ENCODE results near the gene ATP2B3. TPM values are rescaled to one million over a fixed set of nuclear protein-coding genes. Genes with fewer than 3 reads are reported as not detected.

The ATP2B3 gene
- total and polyA plus RNA-seq, 2 of the 4 experiments (the other 2 are of a cell fraction): under 0.01 to 0.03 TPM

- H2BK5ac ChIP-seq (ENCODE audit: low read depth, low read length, poor library complexity, severe bottlenecking): no peak overlapping the region
- no peak overlapping the region; the same call in 1 of the 2 replicates for H3K14ac ChIP-seq (replicated peaks; ENCODE audit: low read depth, low read length)
- TF ChIP-seq MAZ (IDR thresholded peaks at IDR 0.05; ENCODE audit: borderline replicate concordance, low read depth, low read length): no peak
- no peak for TF ChIP-seq POLR2A (IDR thresholded peaks at IDR 0.05; ENCODE audit: low read depth, low read length)
- TF ChIP-seq RAD21 (IDR thresholded peaks at IDR 0.05; ENCODE audit: low read length): no peak
- no peak for TF ChIP-seq CEBPB (IDR thresholded peaks at IDR 0.05; ENCODE audit: low read depth, low read length)
- TF ChIP-seq RCOR1 (IDR thresholded peaks at IDR 0.05; ENCODE audit: insufficient replicate concordance, low read length): no peak
- no peak for TF ChIP-seq MXI1 (IDR thresholded peaks at IDR 0.05; ENCODE audit: borderline replicate concordance, low read depth, low read length)
- no peak for TF ChIP-seq FOS (IDR thresholded peaks at IDR 0.05; ENCODE audit: low read depth, low read length)
- TF ChIP-seq RFX5 (IDR thresholded peaks at IDR 0.05; ENCODE audit: low read depth, low read length): no peak
- TF ChIP-seq BHLHE40 (IDR thresholded peaks at IDR 0.05; ENCODE audit: low read depth, low read length): no peak
- no peak for TF ChIP-seq SMC3 (IDR thresholded peaks at IDR 0.05; ENCODE audit: low read depth, low read length)
- TF ChIP-seq USF2 (IDR thresholded peaks at IDR 0.05; ENCODE audit: low read depth, low read length): no peak
- DNase-seq (no peak), ATAC-seq (ENCODE audit: low read depth) (no peak)
- H4K20me1 ChIP-seq (ENCODE audit: insufficient read depth, low read length): no peaks in the 10 kb centered on the region
- no peak overlapping the region for H3K56ac ChIP-seq (ENCODE audit: extremely low read depth, insufficient read depth, low read length)
- H3K23ac ChIP-seq (ENCODE audit: low read depth, low read length): no peak overlapping the region
- no peak overlapping the region for H3K9ac ChIP-seq (ENCODE audit: low read depth, low read length)
- peak overlapping the region; percentile 91 to 93; a peak in 2 of 4 replicates for H4K8ac ChIP-seq (ENCODE audit: low read depth in 2 of 2, low read length in 2 of 2)
- H4K5ac ChIP-seq (ENCODE audit: low read depth, low read length): peak overlapping the region; percentile 82; the same call in 1 of the 2 replicates
- 64% methylated on average over 7 of the region's 9 CpGs; no CpG with 5 or more reads in 1 of the 2 experiments for WGBS, 2 experiments (ENCODE audit: extremely low coverage in 2 of 2, insufficient read length in 1 of 2)
- H4K91ac ChIP-seq (ENCODE audit: insufficient read depth, low read depth, low read length): peak overlapping the region; percentile 98; the same call in 1 of the 2 replicates
- H2AFZ ChIP-seq (replicated peaks; ENCODE audit: low read length, poor library complexity): peak overlapping the region; percentile 67
- H3K9me3 ChIP-seq (ENCODE audit: control insufficient read depth, insufficient read depth, low read length): no peaks in the 10 kb centered on the region
- H3K4me2 ChIP-seq (ENCODE audit: low read depth, low read length): no peak overlapping the region
- H2BK120ac ChIP-seq (ENCODE audit: low read depth, low read length): peak overlapping the region; percentile 99
- BruUV-seq (replicated peaks): no TSS peak
- ChIA-PET CTCF (no interaction called here), POLR2A (ENCODE audit: unreplicated experiment) (no interaction called here)
- in situ Hi-C loops (cut with MboI; ENCODE audit: low sequenced_read_pairs): no loop called here
- intact Hi-C loops (cut with micrococcal nuclease): no loop called here
- H3K79me1 ChIP-seq (ENCODE audit: low read depth in 1 of 2, low read length in 2 of 2): peaks cover 0 to 5% of the 10 kb centered on the region in 2 experiments; a peak in 1 of 4 replicates
- dilution Hi-C loops (cut with HindIII; ENCODE audit: low sequenced_read_pairs, unreplicated experiment): no loop called here
- peaks cover 23% of the 10 kb centered on the region for H3K9me1 ChIP-seq (ENCODE audit: insufficient read depth, low read length)
- peak overlapping the region; percentile 78; the same call in 1 of the 2 replicates for H3K18ac ChIP-seq (ENCODE audit: low read depth, low read length)
- H2BK20ac ChIP-seq (ENCODE audit: low read depth, low read length): peak overlapping the region; percentile 99
- peak overlapping the region; percentile 98 for H2AK5ac ChIP-seq (ENCODE audit: low read depth, low read length)
- H3K27ac ChIP-seq (ENCODE audit: insufficient read depth, low read length): no peak overlapping the region
- no peaks in the 10 kb centered on the region for H3K36me3 ChIP-seq (ENCODE audit: control insufficient read depth, insufficient read depth, low read length)
- H3K4me1 ChIP-seq (ENCODE audit: control insufficient read depth, insufficient read depth, low read length): peaks cover 23% of the 10 kb centered on the region
- peak overlapping the region; percentile 99 for H3K4ac ChIP-seq (ENCODE audit: low read depth, low read length)
- H3K4me3 ChIP-seq (ENCODE audit: insufficient read depth, low read depth, low read length): no peak overlapping the region
- no peaks in the 10 kb centered on the region for H3K27me3 ChIP-seq (ENCODE audit: control insufficient read depth, insufficient read depth, low read length)
- H2BK15ac ChIP-seq (ENCODE audit: low read depth, low read length): peak overlapping the region; percentile 100; the same call in 2 of the 3 replicates
- H2AK9ac ChIP-seq (replicated peaks; ENCODE audit: low read depth, low read length, poor library complexity): peak overlapping the region; percentile 94
Observed at GRCh38 chrX:153477901-153478300, 39.5 kb upstream of the ATP2B3 start.
